Measurements from ENCODE around the gene TMEM74B.

TMEM74B gene

GRCh38 chr20:1205802-1206201 is 21.0 kb upstream of the TMEM74B start:
- no peak for DNase-seq (ENCODE audit: low read depth in 2 of 2, low spot score in 1 of 2)

GRCh38 chr20:1204576-1204975 is 19.8 kb upstream of the TMEM74B start:
- no peak for DNase-seq (ENCODE audit: low read depth in 2 of 2, low spot score in 1 of 2)

- DNase-seq (ENCODE audit: low read depth in 2 of 2, low spot score in 1 of 2) = no peak
Observed at GRCh38 chr20:1204113-1204512, 19.3 kb upstream of the TMEM74B start.

- no peak for DNase-seq (ENCODE audit: low read depth in 2 of 2, low spot score in 1 of 2)
Observed at GRCh38 chr20:1203630-1204029, 18.8 kb upstream of the TMEM74B start.

GRCh38 chr20:1202762-1203504 is 18.2 kb upstream of the TMEM74B start, which contains the start of gene C20orf202:
C20orf202 (plus strand) TSS chr20:1203454; CDS start chr20:1203586, 132 bp downstream.
- DNase-seq (ENCODE audit: low read depth in 2 of 2, low spot score in 1 of 2) = no peak

GRCh38 chr20:1199964-1200363 is 15.2 kb upstream of the TMEM74B start:
- DNase-seq (ENCODE audit: low read depth in 2 of 2, low spot score in 1 of 2) = no peak

- DNase-seq (ENCODE audit: low read depth in 2 of 2, low spot score in 1 of 2) = no peak
Observed at GRCh38 chr20:1199212-1199873, 14.6 kb upstream of the TMEM74B start.

- no peak for DNase-seq (ENCODE audit: low read depth in 2 of 2, low spot score in 1 of 2)
Observed at GRCh38 chr20:1198751-1199150, 14.0 kb upstream of the TMEM74B start.

GRCh38 chr20:1197801-1198200 is 13.0 kb upstream of the TMEM74B start:
- DNase-seq (ENCODE audit: low read depth in 2 of 2, low spot score in 1 of 2) = no peak

GRCh38 chr20:1196634-1197033 is 11.9 kb upstream of the TMEM74B start:
- no peak for DNase-seq (ENCODE audit: low read depth in 2 of 2, low spot score in 1 of 2)

- no peak for DNase-seq (ENCODE audit: low read depth in 2 of 2, low spot score in 1 of 2)
Observed at GRCh38 chr20:1195226-1195625, 10.4 kb upstream of the TMEM74B start.

GRCh38 chr20:1191299-1191698 is 6.5 kb upstream of the TMEM74B start:
- no peak for DNase-seq (ENCODE audit: low read depth in 2 of 2, low spot score in 1 of 2)

- DNase-seq (ENCODE audit: low read depth in 2 of 2, low spot score in 1 of 2) = no peak
Observed at GRCh38 chr20:1190847-1191246, 6.1 kb upstream of the TMEM74B start.

GRCh38 chr20:1189827-1190226 is 5.0 kb upstream of the TMEM74B start:
- no peak for DNase-seq (ENCODE audit: low read depth in 2 of 2, low spot score in 1 of 2)

GRCh38 chr20:1188347-1188746 is 3.6 kb upstream of the TMEM74B start:
- no peak for DNase-seq (ENCODE audit: low read depth in 2 of 2, low spot score in 1 of 2)

- DNase-seq (ENCODE audit: low read depth in 2 of 2, low spot score in 1 of 2) = no peak
Observed at GRCh38 chr20:1187605-1188171, 2.9 kb upstream of the TMEM74B start.

- no peak for DNase-seq (ENCODE audit: low read depth in 2 of 2, low spot score in 1 of 2)
Observed at GRCh38 chr20:1186367-1186991, 1.7 kb upstream of the TMEM74B start.

- DNase-seq (ENCODE audit: low read depth in 2 of 2, low spot score in 1 of 2) = no peak
Observed at GRCh38 chr20:1185790-1186334, 1.1 kb upstream of the TMEM74B start.

- no peak for DNase-seq (ENCODE audit: low read depth in 2 of 2, low spot score in 1 of 2)
Observed at GRCh38 chr20:1185316-1185741, 548 bp upstream of the TMEM74B start.

- DNase-seq (ENCODE audit: low read depth in 2 of 2, low spot score in 1 of 2) = no peak
Observed at GRCh38 chr20:1184260-1184637, 532 bp downstream of the TMEM74B start.

- no peak for DNase-seq (ENCODE audit: low read depth in 2 of 2, low spot score in 1 of 2)
Observed at GRCh38 chr20:1183153-1183552, 1.6 kb downstream of the TMEM74B start.

- no peak for DNase-seq (ENCODE audit: low read depth in 2 of 2, low spot score in 1 of 2)
Observed at GRCh38 chr20:1182106-1182505, 2.7 kb downstream of the TMEM74B start.
